Astrocyte of the cerebellum (primary cell): ENCODE measurements around the gene UNCX.
"Not testable (repeated sequence)": the region's sequence is repeated elsewhere in the genome, so short reads cannot be mapped to it uniquely, and the experiment has no call there.

ENCODE experiments used
- DNase-seq: peaks from one replicate; pipeline ENCODE4 v3.0.0-alpha.2; 2011; ENCODE audit warnings: low read depth
- H3K4me3 ChIP-seq: 2 replicates; pipeline ENCODE4 v1.5.1; 2011; ENCODE audit warnings: mild to moderate bottlenecking, low read depth, low read length, moderate library complexity
- CTCF ChIP-seq: IDR thresholded peaks from 2 replicates; pipeline ENCODE4 v1.5.1; 2012; ENCODE audit warnings: low read length, low read depth, moderate library complexity, mild to moderate bottlenecking; ENCODE audit errors: missing control alignments
- in situ Hi-C: cut with HindIII; loops from 2 replicates; pipeline ENCODE4 v1.10.0; 2017; ENCODE audit warnings: low sequenced_read_pairs

Gene UNCX

DNA sequence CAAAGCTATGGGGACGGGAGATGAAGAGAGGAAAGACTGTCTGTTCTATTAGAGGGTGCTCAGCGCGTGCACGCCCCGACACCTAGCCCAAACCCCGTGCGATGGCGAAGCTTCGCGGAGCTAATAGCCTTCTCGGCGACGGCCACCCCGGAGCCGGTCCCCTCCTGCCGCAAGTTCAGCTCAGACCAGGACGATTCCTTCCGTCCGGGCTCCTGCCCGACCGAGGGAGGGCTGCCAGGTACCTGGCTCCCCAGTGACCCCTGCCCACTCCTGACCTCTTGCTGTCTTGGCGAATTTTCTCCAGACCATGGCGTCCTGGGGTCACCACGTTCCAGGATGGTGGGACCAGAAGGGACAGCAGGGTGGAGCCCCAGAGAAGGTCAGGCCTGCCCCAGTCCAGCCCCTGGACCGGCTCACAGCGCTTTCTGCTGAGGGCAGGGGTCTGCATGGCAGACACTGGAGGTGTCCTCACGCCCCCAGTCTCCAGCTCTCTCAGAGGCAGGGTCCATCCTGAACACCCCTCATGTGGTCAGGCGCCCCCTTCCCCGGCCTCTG is 36.7 kb downstream of the UNCX start:
- no peak for TF ChIP-seq CTCF
- in situ Hi-C loops, result no loop called here
- H3K4me3 ChIP-seq, result no peak overlapping the region
- no peak for DNase-seq

DNA sequence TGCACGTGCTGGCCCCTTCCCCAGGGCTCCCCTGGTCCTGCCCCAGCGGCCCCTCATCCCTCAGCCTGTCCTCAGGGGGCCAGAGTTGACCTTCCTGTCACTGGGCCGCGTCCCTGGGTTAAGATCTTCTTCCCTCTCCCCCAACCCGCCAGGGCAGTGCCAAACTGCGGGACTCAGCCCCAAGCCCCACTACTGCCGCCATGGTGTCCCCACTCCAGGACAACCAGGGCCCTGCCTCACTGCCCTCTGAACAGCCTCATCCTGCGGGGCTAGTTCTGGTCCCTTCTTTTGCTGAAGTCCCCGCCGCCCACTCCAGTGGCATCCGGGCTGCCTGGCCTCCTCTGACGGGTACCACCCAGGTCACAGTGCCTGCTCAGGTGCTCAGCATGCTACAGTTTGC is 37.5 kb downstream of the UNCX start:
- TF ChIP-seq CTCF, result no peak
- in situ Hi-C loops, result no loop called here
- no peak for DNase-seq
- H3K4me3 ChIP-seq, result no peak overlapping the region

- no peak overlapping the region for H3K4me3 ChIP-seq
- no peak for DNase-seq
- in situ Hi-C loops, result no loop called here
- no peak for TF ChIP-seq CTCF
Measured at GRCh38 chr7:1271046-1271445, 38.4 kb downstream of the UNCX start.

DNA sequence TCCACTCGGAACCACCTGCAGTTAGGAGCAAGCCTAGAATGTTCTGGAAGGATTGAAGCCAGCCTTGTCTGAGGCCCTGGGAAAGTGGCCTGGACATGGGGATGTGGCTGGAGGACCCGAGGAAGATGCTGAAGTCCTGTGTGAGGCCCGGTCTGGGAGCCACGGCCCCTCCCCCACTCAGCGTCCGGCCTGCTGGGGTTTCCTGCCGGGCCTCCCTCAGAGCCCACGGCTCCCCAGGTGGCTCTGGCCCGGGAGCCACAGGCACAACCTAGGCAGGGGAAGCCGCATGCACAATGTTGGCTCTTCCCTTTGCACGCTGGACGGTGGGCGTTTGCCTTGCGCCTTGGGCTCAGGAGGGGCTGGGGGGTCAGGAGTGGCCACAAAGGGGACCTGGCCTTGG is 39.0 kb downstream of the UNCX start:
- no peak for DNase-seq
- no peak for TF ChIP-seq CTCF
- H3K4me3 ChIP-seq, result no peak overlapping the region
- in situ Hi-C loops, result no loop called here

DNA sequence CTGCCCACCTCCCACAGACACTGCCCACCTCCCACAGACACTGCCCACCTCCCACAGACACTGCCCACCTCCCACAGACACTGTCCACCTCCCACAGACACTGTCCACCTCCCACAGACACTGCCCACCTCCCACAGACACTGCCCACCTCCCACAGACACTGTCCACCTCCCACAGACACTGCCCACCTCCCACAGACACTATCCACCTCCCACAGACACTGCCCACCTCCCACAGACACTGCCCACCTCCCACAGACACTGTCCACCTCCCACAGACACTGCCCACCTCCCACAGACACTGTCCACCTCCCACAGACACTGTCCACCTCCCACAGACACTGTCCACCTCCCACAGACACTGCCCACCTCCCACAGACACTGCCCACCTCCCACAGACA is 39.5 kb downstream of the UNCX start:
- in situ Hi-C loops, H3K4me3 ChIP-seq, DNase-seq: not testable (repeated sequence)

DNA sequence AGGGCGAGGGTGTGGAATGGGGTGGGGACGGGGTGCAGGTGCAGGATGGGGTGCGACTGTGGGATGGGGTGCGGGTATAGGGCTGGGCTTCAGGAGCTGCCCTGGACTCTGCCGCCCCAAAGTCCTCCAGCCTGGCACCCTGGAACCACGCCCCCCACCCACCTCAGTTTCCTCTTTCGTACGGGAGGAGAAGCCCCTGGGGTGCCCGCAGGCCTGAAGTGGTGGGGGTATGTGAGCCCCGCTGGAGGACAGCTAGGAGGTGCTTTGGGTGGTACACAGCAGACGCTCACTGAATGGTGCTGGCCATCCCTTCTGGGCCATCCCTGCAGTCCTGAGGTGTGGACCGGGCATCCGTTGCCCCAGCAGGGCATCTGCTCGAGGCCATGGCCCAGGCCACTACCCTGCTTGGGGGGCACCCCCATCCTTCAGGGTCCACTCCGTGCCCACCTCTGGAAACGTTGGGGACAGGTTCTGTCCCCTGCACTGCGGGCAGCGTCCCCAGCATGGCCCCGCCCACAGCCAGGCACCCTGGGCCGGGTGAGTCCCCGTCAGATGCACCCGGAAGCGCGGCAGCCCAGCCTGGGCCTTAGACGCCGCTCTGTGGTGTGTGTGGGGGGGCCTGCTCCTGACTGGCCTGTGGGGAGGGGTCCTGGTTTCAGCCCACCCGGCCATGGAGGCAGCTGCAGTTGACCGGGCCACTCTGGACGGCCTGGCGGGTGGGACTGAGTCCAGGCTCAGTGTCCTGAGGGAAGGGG is 41.6 kb downstream of the UNCX start:
- H3K4me3 ChIP-seq, result no peak overlapping the region
- in situ Hi-C loops, result no loop called here
- TF ChIP-seq CTCF, result no peak
- no peak for DNase-seq

DNA sequence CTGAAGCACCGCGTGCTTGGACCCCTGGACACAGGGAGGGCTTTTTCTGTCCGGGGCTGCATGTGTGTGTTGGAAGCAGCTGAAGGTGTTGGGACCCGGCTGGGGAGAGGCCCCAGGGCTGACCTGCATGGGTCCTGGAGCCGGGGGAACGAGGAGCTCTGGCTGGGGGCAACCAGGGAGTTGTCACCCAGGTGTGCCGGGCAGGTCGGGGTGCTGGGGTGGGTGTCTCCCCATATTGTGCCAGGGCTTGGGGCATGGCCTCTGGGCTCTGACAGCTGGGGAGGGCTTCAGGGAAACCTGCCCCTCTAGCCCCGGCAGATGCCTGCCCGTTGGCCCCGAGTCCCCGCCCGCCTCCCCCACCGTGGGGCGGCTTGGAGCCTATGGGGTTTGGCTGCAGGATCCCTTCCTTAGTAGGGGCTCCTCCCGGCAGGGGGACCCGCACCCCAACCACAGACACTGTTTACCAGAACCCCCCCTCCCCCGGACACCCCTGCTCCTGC is 42.3 kb downstream of the UNCX start:
- TF ChIP-seq CTCF, result no peak
- in situ Hi-C loops, result no loop called here

More for the DNA sequence above, 42.3 kb downstream of the UNCX start:
- DNase-seq, result no peak
- H3K4me3 ChIP-seq, result no peak overlapping the region
